ENCODE data around the gene ZNF689. TPM values are rescaled to one million over a fixed set of nuclear protein-coding genes. Genes with fewer than 3 reads are reported as not detected.
"Not testable (repeated sequence)": the region's sequence is repeated elsewhere in the genome, so short reads cannot be mapped to it uniquely, and the experiment has no call there.

ZNF689 gene
- total RNA-seq, 2 experiments from 2014 or later, result 10.7 to 11.5 TPM

GRCh38 chr16:30609002-30609925 is 925 bp downstream of the ZNF689 start:
- no peaks in the 10 kb centered on the region for H3K9me3 Mint-ChIP-seq
- peak overlapping the region; percentile 83 for H3K4me3 Mint-ChIP-seq
- peaks cover 20% of the 10 kb centered on the region for H3K4me1 Mint-ChIP-seq (ENCODE audit: low read depth)
- DNase-seq, result peak; percentile 60
- CTCF ChIA-PET, result interaction anchor here (0.7 to 3.9 kb wide), 7 partner anchors 11 to 179 kb away, joined by 3 to 24 read pairs (median 8); partner anchors contain the start of gene DCTPP1
- peak overlapping the region; percentile 96 for H3K27ac Mint-ChIP-seq
- intact Hi-C loops (cut with micrococcal nuclease), result no loop called here
- H3K36me3 Mint-ChIP-seq (ENCODE audit: low read depth), result peaks cover 20% of the 10 kb centered on the region
- no peaks in the 10 kb centered on the region for H3K27me3 Mint-ChIP-seq (ENCODE audit: low read depth)

- H3K36me3 Mint-ChIP-seq (ENCODE audit: low read depth), result peaks cover 28% of the 10 kb centered on the region
- CTCF ChIA-PET, result interaction anchor here (0.6 kb wide), 1 partner anchor 31 kb away, joined by 3 read pairs; no protein-coding TSS in a partner anchor
- DNase-seq, result no peak
- peaks cover 23% of the 10 kb centered on the region for H3K4me1 Mint-ChIP-seq (ENCODE audit: low read depth)
- intact Hi-C loops (cut with micrococcal nuclease), result no loop called here
- no peak overlapping the region for H3K27ac Mint-ChIP-seq
- H3K9me3 Mint-ChIP-seq, result no peaks in the 10 kb centered on the region
- H3K27me3 Mint-ChIP-seq (ENCODE audit: low read depth), result no peaks in the 10 kb centered on the region
- no peak overlapping the region for H3K4me3 Mint-ChIP-seq
Measured at GRCh38 chr16:30606004-30606403, 4.2 kb downstream of the ZNF689 start.

- H3K36me3 Mint-ChIP-seq (ENCODE audit: low read depth), result peaks cover 28% of the 10 kb centered on the region
- H3K27me3 Mint-ChIP-seq (ENCODE audit: low read depth), result no peaks in the 10 kb centered on the region
- H3K4me3 Mint-ChIP-seq, result no peak overlapping the region
- DNase-seq, result no peak
- intact Hi-C loops (cut with micrococcal nuclease), result no loop called here
- peaks cover 17% of the 10 kb centered on the region for H3K4me1 Mint-ChIP-seq (ENCODE audit: low read depth)
- no peaks in the 10 kb centered on the region for H3K9me3 Mint-ChIP-seq
- H3K27ac Mint-ChIP-seq, result no peak overlapping the region
- CTCF ChIA-PET, result no interaction called here
Measured at GRCh38 chr16:30605158-30605557, 5.0 kb downstream of the ZNF689 start.

GRCh38 chr16:30604316-30604947 is 5.8 kb downstream of the ZNF689 start:
- peaks cover 28% of the 10 kb centered on the region for H3K36me3 Mint-ChIP-seq (ENCODE audit: low read depth)
- H3K27ac Mint-ChIP-seq, result no peak overlapping the region
- H3K27me3 Mint-ChIP-seq (ENCODE audit: low read depth), result no peaks in the 10 kb centered on the region
- no peak overlapping the region for H3K4me3 Mint-ChIP-seq
- CTCF ChIA-PET, result interaction anchor here (1.9 kb wide), 1 partner anchor 69 kb away, joined by 5 read pairs; the partner anchor contains the start of gene ZNF747
- H3K4me1 Mint-ChIP-seq (ENCODE audit: low read depth), result peaks cover 17% of the 10 kb centered on the region
- H3K9me3 Mint-ChIP-seq, result no peaks in the 10 kb centered on the region
- DNase-seq, result no peak
- intact Hi-C loops (cut with micrococcal nuclease), result no loop called here

DNA sequence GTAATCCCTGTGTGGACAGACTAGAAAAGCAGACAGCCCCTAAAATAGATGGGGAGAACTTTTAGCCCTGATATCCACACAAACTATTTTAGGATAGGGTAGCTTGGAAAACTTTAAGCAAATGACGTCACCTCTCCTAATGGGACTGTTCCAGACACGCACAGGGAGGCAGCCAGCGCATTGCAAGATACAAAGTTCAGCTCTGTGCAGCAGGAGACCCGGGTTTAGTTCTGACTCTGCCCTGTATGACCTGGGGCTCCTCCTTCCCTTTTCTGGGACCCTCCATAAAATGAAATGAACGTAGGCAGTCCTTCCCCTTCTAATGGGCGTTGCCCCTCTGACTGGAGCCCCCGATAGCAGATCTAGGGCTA is 6.3 kb downstream of the ZNF689 start:
- peaks cover 28% of the 10 kb centered on the region for H3K36me3 Mint-ChIP-seq (ENCODE audit: low read depth)
- no peak overlapping the region for H3K27ac Mint-ChIP-seq
- intact Hi-C loops (cut with micrococcal nuclease), result no loop called here
- no peaks in the 10 kb centered on the region for H3K27me3 Mint-ChIP-seq (ENCODE audit: low read depth)
- H3K4me1 Mint-ChIP-seq (ENCODE audit: low read depth), result peaks cover 14% of the 10 kb centered on the region
- H3K9me3 Mint-ChIP-seq, result no peaks in the 10 kb centered on the region
- H3K4me3 Mint-ChIP-seq, result no peak overlapping the region
- CTCF ChIA-PET, result interaction anchor here (0.9 to 1.9 kb wide), 3 partner anchors 11 to 155 kb away, joined by 3 to 5 read pairs (median 4); partner anchors contain the start of gene ZNF747
- DNase-seq, result no peak

GRCh38 chr16:30602616-30603277 is 7.4 kb downstream of the ZNF689 start:
- Mint-ChIP-seq H3K9me3 (no peaks in the 10 kb centered on the region), H3K4me3 (no peak overlapping the region), H3K27ac (no peak overlapping the region), H3K4me1 (ENCODE audit: low read depth) (peaks cover 10% of the 10 kb centered on the region), H3K36me3 (ENCODE audit: low read depth) (peaks cover 24% of the 10 kb centered on the region), H3K27me3 (ENCODE audit: low read depth) (no peaks in the 10 kb centered on the region)
- no peak for DNase-seq
- CTCF ChIA-PET, result interaction anchor here (0.6 to 1.9 kb wide), 7 partner anchors 11 to 173 kb away, joined by 3 to 11 read pairs (median 3); partner anchors contain the start of genes DCTPP1 and ZNF747
- intact Hi-C loops (cut with micrococcal nuclease), result no loop called here

DNA sequence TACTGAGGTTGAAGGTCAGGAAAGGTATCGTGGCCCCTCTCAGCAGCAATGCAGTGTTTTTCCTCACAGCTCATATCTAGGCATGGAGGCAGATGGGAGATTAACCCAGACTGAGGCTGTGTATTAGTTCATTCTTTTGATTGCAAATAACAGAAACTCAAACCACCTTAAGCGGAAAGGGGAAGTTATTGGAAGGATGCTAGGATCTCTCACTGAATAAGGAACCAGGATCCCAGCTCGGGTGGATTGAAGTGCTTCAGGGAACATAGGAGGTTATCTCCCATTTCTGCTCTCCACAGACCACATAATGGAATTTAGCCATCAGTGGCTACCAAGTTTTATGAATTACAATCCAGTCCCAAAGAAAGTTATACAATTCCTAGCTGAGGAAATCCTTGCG is 8.2 kb downstream of the ZNF689 start:
- Mint-ChIP-seq H3K36me3 (ENCODE audit: low read depth) (peaks cover 23% of the 10 kb centered on the region), H3K4me1 (ENCODE audit: low read depth) (peaks cover 6% of the 10 kb centered on the region), H3K27ac (no peak overlapping the region), H3K9me3 (no peaks in the 10 kb centered on the region), H3K27me3 (ENCODE audit: low read depth) (no peaks in the 10 kb centered on the region), H3K4me3 (no peak overlapping the region)
- CTCF ChIA-PET, result interaction anchor here (0.9 to 1.6 kb wide), 5 partner anchors 14 to 172 kb away, joined by 3 to 11 read pairs (median 6); partner anchors contain the start of genes DCTPP1 and ITGAL
- intact Hi-C loops (cut with micrococcal nuclease), result no loop called here
- no peak for DNase-seq

GRCh38 chr16:30600929-30601328 is 9.3 kb downstream of the ZNF689 start:
- no peak for DNase-seq
- Mint-ChIP-seq H3K4me1 (ENCODE audit: low read depth) (peaks cover 6% of the 10 kb centered on the region), H3K27me3 (ENCODE audit: low read depth) (no peaks in the 10 kb centered on the region), H3K36me3 (ENCODE audit: low read depth) (peaks cover 16% of the 10 kb centered on the region), H3K4me3 (no peak overlapping the region), H3K27ac (no peak overlapping the region), H3K9me3 (no peaks in the 10 kb centered on the region)
- CTCF ChIA-PET, result interaction anchor here (1.3 to 4.2 kb wide), 3 partner anchors 10 to 128 kb away, joined by 5 to 25 read pairs (median 6); partner anchors contain the start of gene ITGAL
- intact Hi-C loops (cut with micrococcal nuclease), result no loop called here

GRCh38 chr16:30600215-30600614 is 10.0 kb downstream of the ZNF689 start:
- Mint-ChIP-seq H3K36me3 (ENCODE audit: low read depth) (peaks cover 14% of the 10 kb centered on the region), H3K4me1 (ENCODE audit: low read depth) (peaks cover 6% of the 10 kb centered on the region), H3K4me3 (no peak overlapping the region), H3K27me3 (ENCODE audit: low read depth) (no peaks in the 10 kb centered on the region), H3K9me3 (no peaks in the 10 kb centered on the region), H3K27ac (no peak overlapping the region)
- CTCF ChIA-PET, result interaction anchor here (0.8 to 4.2 kb wide), 4 partner anchors 10 to 170 kb away, joined by 3 to 31 read pairs (median 15); partner anchors contain the start of gene DCTPP1
- intact Hi-C loops (cut with micrococcal nuclease), result no loop called here
- DNase-seq, result no peak

DNA sequence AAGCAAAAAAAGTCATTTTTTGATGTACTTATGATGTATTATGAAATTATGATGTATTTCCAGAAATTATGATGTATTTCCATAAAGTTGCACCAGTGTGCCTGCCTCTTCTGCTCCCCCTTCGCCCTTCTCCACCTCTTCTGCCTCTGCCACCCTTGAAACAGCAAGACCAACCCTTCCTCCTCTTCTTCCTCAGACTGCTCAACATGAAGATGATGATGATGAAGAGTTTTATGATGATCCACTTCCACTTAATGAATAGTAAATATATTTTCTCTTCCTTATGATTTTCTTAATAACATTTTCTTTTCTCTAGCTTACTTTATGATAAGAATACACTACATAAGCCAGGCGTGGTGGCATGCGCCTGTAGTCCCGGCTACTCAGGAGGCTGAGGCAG is 17.3 kb downstream of the ZNF689 start:
- DNase-seq, result no peak
- Mint-ChIP-seq H3K4me3 (no peak overlapping the region), H3K36me3 (ENCODE audit: low read depth) (peaks cover 4% of the 10 kb centered on the region), H3K9me3 (no peaks in the 10 kb centered on the region), H3K4me1 (ENCODE audit: low read depth) (no peaks in the 10 kb centered on the region), H3K27ac (no peak overlapping the region), H3K27me3 (ENCODE audit: low read depth) (no peaks in the 10 kb centered on the region)
- CTCF ChIA-PET, result interaction anchor here (0.9 to 1.2 kb wide), 2 partner anchors 18 to 36 kb away, joined by 5 read pairs; no protein-coding TSS in a partner anchor
- intact Hi-C loops (cut with micrococcal nuclease), result no loop called here

DNA sequence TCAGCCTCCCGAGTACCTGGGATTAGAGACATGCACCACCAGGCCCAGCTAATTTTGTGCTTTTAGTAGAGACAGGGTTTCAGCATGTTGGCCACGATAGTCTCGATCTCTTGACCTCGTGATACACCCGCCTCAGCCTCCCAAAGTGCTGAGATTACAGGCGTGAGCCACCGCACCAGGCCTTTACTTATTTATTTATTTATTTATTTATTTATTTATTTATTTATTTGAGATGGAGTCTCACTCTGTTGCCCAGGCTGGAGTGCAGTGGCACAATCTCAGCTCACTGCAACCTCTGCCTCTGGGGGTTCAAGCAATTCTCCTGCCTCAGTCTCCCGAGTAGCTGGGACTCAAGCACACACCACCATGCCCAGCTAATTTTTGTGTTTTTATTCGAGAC is 19.3 kb downstream of the ZNF689 start:
- intact Hi-C loops (cut with micrococcal nuclease); H3K27me3 Mint-ChIP-seq (ENCODE audit: low read depth); H3K9me3 Mint-ChIP-seq; H3K27ac Mint-ChIP-seq; DNase-seq; H3K4me3 Mint-ChIP-seq: not testable (repeated sequence)
- Mint-ChIP-seq H3K4me1 (ENCODE audit: low read depth) (peaks cover 12% of the 10 kb centered on the region), H3K36me3 (ENCODE audit: low read depth) (peaks cover 11% of the 10 kb centered on the region)
- CTCF ChIA-PET, result interaction anchor here (0.6 to 1.3 kb wide), 7 partner anchors 10 to 146 kb away, joined by 3 to 5 read pairs (median 3); no protein-coding TSS in a partner anchor

DNA sequence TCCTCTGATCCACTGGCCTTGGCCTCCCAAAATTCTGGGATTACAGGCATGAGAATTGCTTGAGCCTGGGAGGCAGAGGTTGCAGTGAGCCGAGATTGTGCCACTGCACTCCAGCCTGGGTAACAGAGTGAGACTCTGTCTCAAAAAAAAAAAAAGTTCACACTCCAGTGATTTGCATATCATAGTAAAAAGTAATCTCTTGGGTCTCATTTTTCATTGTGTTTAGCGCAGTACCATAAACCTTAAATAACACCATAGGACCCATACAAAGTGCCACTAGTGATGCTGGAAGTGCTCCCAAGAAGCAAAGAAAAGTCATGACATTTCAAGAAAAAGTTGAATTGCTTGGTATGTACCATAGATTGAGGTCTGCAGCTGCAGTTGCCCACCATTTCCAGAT is 20.6 kb downstream of the ZNF689 start:
- Mint-ChIP-seq H3K4me1 (ENCODE audit: low read depth) (peaks cover 16% of the 10 kb centered on the region), H3K36me3 (ENCODE audit: low read depth) (peaks cover 11% of the 10 kb centered on the region)
- H3K9me3 Mint-ChIP-seq; H3K4me3 Mint-ChIP-seq; DNase-seq; H3K27ac Mint-ChIP-seq; CTCF ChIA-PET; intact Hi-C loops (cut with micrococcal nuclease); H3K27me3 Mint-ChIP-seq (ENCODE audit: low read depth): not testable (repeated sequence)
